CD4-positive, CD25-positive, alpha-beta regulatory T cell (primary cell): ENCODE results near the gene OTUB1. TPM values are rescaled to one million over a fixed set of nuclear protein-coding genes. Genes with fewer than 3 reads are reported as not detected.

ENCODE experiments used
- ATAC-seq, 2 donors: fragments of 150-1000 bp; cut with Tn5 transposase; one replicate each; pipeline ENCODE4 v1.10.0; 2021; ENCODE audit warnings: low read depth in 2 of 2, moderate number of reproducible peaks in 2 of 2, moderate library complexity in 1 of 2
- DNase-seq, 3 donors: peaks; one replicate each; pipeline versions ENCODE4 v3.0.0 to v3.0.0-alpha.2; 2012 to 2022; ENCODE audit warnings: mixed read lengths in 1 of 3
- H3K27ac ChIP-seq: one replicate; pipeline ENCODE4 v1.7.0; 2013; ENCODE audit warnings: mild to moderate bottlenecking, low read length; ENCODE audit not compliant: insufficient read depth, poor library complexity, severe bottlenecking
- H3K27me3 ChIP-seq: one replicate; pipeline ENCODE4 v1.7.0; 2013; ENCODE audit warnings: low read length; ENCODE audit not compliant: control insufficient read depth, insufficient read depth
- H3K36me3 ChIP-seq: one replicate; pipeline ENCODE4 v1.7.0; 2013; ENCODE audit warnings: mild to moderate bottlenecking, low read length, moderate library complexity; ENCODE audit not compliant: control insufficient read depth, insufficient read depth
- H3K4me1 ChIP-seq: 2 replicates; pipeline ENCODE4 v1.7.0; 2013; ENCODE audit warnings: mild to moderate bottlenecking, low read length; ENCODE audit not compliant: insufficient read depth, control insufficient read depth, poor library complexity, severe bottlenecking
- H3K4me3 ChIP-seq: one replicate; pipeline ENCODE4 v1.7.0; 2013; ENCODE audit warnings: low read depth, mild to moderate bottlenecking, low read length, moderate library complexity
- H3K9me3 ChIP-seq, 2 experiments: 1 replicate in 1 of 2; 2 replicates in 1 of 2; pipeline ENCODE4 v1.7.0; 2013; ENCODE audit warnings: low read length in 2 of 2, mild to moderate bottlenecking in 1 of 2, moderate library complexity in 1 of 2; ENCODE audit not compliant: control insufficient read depth in 2 of 2
- H3K27ac Mint-ChIP-seq, 3 donors: one replicate each; pipeline ENCODE4 v1.8.0; 2020 to 2022; ENCODE audit warnings: mild to moderate bottlenecking in 3 of 3, mixed read lengths in 3 of 3, moderate library complexity in 2 of 3
- H3K27me3 Mint-ChIP-seq: one replicate; pipeline ENCODE4 v1.8.0; 2022; ENCODE audit warnings: mild to moderate bottlenecking, mixed read lengths
- H3K36me3 Mint-ChIP-seq: one replicate; pipeline ENCODE4 v1.8.0; 2020; ENCODE audit warnings: mixed read lengths
- H3K4me1 Mint-ChIP-seq, 4 donors: one replicate each; pipeline ENCODE4 v1.8.0; 2020 to 2022; ENCODE audit warnings: mixed read lengths in 4 of 4, mild to moderate bottlenecking in 1 of 4
- H3K4me3 Mint-ChIP-seq, 4 donors: one replicate each; pipeline ENCODE4 v1.8.0; 2020 to 2022; ENCODE audit warnings: mild to moderate bottlenecking in 4 of 4, mixed read lengths in 4 of 4, moderate library complexity in 3 of 4
- H3K9me3 Mint-ChIP-seq, 7 donors: one replicate each; pipeline ENCODE4 v1.8.0; 2020 to 2022; ENCODE audit warnings: mixed read lengths in 7 of 7, mild to moderate bottlenecking in 3 of 7, moderate library complexity in 2 of 7
- polyA plus RNA-seq, 4 donors: library from polyadenylated mRNA; unstranded; fragments of 300-500 nt; fragmentation: Illumina TruSeq; gene quantifications; one replicate each; pipeline ENCODE4 v1.2.3, GENCODE V29; 2021
- total RNA-seq: library from RNA; stranded (reverse); gene quantifications from one replicate; pipeline ENCODE4 v1.2.3, GENCODE V29; 2022

Gene OTUB1, protein sequence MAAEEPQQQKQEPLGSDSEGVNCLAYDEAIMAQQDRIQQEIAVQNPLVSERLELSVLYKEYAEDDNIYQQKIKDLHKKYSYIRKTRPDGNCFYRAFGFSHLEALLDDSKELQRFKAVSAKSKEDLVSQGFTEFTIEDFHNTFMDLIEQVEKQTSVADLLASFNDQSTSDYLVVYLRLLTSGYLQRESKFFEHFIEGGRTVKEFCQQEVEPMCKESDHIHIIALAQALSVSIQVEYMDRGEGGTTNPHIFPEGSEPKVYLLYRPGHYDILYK
- 78.6 TPM for total RNA-seq
- 100 to 1,000 TPM; 156 to 216 (median 166) TPM for polyA plus RNA-seq

DNA sequence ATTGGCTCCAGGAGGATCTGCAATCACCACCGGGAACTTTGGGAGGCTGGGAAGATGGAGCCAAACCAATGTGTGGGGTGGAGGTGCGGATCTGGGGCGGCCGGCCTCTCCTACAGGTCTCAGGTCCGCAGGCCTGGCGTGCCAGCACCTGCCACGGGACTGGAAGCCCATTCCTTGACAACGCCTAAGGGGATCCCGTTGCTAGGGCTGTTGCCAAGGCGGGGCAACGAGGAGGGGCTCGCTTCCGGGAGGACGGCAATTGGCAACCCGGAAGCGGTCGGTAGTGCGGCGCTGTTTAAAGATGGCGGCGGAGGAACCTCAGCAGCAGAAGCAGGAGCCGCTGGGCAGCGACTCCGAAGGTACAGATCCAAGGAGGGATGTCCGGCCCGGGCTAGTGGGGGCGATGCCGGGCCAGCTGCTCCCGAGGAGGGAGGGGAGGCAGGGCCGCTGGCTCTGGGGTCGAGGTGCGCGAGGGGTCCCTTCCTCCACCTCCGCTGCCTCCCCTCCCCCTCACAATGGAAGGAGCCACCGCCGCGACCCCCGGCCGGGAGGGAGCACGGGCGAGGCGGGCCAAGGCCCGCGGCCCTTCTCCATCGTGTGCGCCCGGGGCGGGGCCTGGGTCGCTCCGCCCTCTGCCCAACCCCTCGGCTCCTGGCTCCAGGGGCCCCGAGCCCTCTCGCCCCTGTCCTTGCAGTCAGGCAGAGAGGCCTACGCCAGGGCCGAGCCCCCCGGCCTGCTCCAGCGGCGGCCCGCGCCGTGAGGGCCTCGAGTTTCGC is at the start of gene OTUB1:
TSS of gene OTUB1 (plus strand) at position 283 of the 776 bp plus-strand sequence. CDS start at position 302, 19 bp downstream.
- H3K36me3 ChIP-seq, result peaks cover 26% of the 10 kb centered on the region
- H3K9me3 Mint-ChIP-seq, result no peaks in the 10 kb centered on the region
- H3K27ac ChIP-seq, result peak within 1 kb of the TSS; percentile 93
- peak within 1 kb of the TSS; percentile 98 to 99 (median 98) for H3K4me3 Mint-ChIP-seq
- ATAC-seq, result peak; percentile 89 to 92
- H3K4me3 ChIP-seq, result peak within 1 kb of the TSS; percentile 79
- peaks cover 5 to 39% (median 25%) of the 10 kb centered on the region in 4 donors for H3K4me1 Mint-ChIP-seq
- peak; percentile 84 to 93 (median 88) for DNase-seq
- no peaks in the 10 kb centered on the region for H3K36me3 Mint-ChIP-seq
- H3K4me1 ChIP-seq, result peaks cover 31% of the 10 kb centered on the region
- no peaks in the 10 kb centered on the region for H3K9me3 ChIP-seq
- peaks cover 4% of the 10 kb centered on the region for H3K27me3 Mint-ChIP-seq
- H3K27ac Mint-ChIP-seq, result peak within 1 kb of the TSS; percentile 97 to 99 (median 99)
- no peaks in the 10 kb centered on the region for H3K27me3 ChIP-seq

DNA sequence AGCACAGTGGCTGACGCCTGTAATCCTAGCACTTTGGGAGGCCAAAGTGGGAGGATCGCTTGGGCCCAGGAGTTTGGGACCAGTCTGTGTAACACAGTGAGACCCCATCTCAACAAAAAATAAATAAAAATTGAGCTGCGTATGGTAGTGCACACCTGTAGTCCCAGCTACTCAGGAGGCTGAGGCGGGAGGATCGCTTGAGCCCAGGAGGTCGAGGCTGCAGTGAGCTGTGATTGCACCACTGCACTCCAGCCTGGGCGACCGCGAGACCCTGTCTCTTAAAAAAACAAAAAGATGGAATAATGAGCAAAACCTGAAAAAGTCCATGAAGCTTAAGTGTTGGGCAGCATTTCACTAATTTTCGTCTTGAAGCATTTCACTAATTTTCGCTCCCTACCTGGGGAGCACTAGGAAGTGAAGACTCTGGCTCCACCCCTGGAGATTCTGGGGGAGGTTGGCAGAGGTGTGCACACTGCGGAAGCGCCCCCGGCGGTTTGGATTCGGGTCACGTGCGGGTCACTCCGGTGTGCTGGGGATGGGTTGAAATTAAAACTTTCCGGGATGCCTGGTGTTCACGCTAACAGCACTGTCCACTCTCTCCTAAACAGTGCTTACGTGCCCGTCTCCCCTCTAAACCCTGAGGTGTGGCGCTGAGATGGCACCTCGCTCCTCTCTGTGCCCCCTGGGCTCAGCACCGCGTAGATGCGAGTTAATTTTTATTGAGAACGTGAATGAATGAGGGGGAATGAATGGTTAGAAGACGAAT is 48.3 kb upstream of the OTUB1 start:
- no peaks in the 10 kb centered on the region for H3K27me3 ChIP-seq
- no peaks in the 10 kb centered on the region for H3K36me3 Mint-ChIP-seq
- peaks cover 9% of the 10 kb centered on the region for H3K27me3 Mint-ChIP-seq
- H3K9me3 Mint-ChIP-seq, result no peaks in the 10 kb centered on the region
- DNase-seq (peak in 1 of 3 donors; percentile 47), ATAC-seq (peak; percentile 1 to 6)
- peak overlapping the region; percentile 87 to 94 (median 90) for H3K4me3 Mint-ChIP-seq
- H3K4me1 ChIP-seq, result peaks cover 19% of the 10 kb centered on the region
- H3K27ac ChIP-seq, result peak overlapping the region; percentile 67
- peak overlapping the region in 2 of 3 donors; percentile 69 to 95 for H3K27ac Mint-ChIP-seq
- peaks cover 5 to 23% (median 16%) of the 10 kb centered on the region in 4 donors for H3K4me1 Mint-ChIP-seq
- no peaks in the 10 kb centered on the region for H3K36me3 ChIP-seq
- H3K4me3 ChIP-seq, result peak overlapping the region; percentile 87
- no peaks in the 10 kb centered on the region for H3K9me3 ChIP-seq

DNA sequence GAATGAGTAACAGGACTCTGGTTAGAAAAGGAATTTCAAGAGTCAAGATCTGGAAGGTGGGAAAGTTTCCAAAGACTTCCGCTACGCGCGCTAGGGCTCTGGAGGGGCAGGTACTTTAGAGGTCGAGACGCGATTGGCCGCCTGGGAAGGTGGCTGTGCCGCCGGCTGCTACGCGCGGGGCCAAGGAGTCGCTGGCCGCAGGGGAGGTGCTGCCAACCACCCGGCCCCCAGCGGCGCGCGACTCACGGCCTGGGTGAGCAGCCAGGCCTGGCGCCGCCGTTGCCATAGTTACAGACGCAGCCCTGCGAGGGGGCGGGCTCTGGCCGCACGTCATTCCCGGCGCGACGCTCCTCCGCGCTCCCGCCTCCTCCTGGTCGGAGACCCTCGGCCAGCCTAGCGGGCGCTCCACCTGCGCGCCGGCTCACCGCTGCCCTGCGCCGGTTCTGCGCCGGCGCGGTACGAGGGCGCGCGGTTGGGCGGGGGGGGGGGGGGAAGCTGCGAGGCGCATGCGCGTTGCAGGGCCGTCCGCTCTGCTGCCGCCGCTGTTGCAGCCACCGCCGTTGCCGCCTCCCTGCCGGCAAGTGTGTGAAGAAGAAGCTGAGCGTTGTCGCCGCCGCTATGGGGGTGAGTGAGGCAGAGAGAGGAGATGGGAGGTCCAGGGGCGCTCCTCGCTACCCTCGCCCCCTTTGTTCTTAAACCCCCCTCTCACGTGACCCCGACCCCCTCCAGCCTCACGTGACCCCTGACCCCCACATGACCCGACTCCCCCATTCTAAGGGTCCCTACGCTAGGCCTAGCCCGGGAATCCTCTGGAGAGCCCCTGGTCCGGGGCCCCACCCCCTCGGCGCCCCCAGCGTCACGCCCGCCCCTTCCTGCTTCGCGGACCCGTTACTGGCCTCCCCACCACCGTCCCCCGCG is 47.5 kb upstream of the OTUB1 start, which contains the start of gene NAA40:
TSS of gene NAA40 (plus strand) at position 524 of the 918 bp plus-strand sequence. CDS start at position 619, 95 bp downstream.
- H3K27me3 ChIP-seq, result no peaks in the 10 kb centered on the region
- H3K27me3 Mint-ChIP-seq, result peaks cover 9% of the 10 kb centered on the region
- no peaks in the 10 kb centered on the region for H3K9me3 ChIP-seq
- peak within 1 kb of the TSS; percentile 67 for H3K27ac ChIP-seq
- H3K4me3 ChIP-seq, result peak within 1 kb of the TSS; percentile 87
- H3K36me3 ChIP-seq, result no peaks in the 10 kb centered on the region
- peak; percentile 89 to 96 (median 91) for DNase-seq
- peaks cover 19% of the 10 kb centered on the region for H3K4me1 ChIP-seq
- no peaks in the 10 kb centered on the region for H3K36me3 Mint-ChIP-seq
- peak within 1 kb of the TSS; percentile 89 to 94 (median 92) for H3K4me3 Mint-ChIP-seq
- ATAC-seq, result peak; percentile 91 to 92
- H3K4me1 Mint-ChIP-seq, result peaks cover 5 to 23% (median 16%) of the 10 kb centered on the region in 4 donors
- H3K9me3 Mint-ChIP-seq, result no peaks in the 10 kb centered on the region
- H3K27ac Mint-ChIP-seq, result peak within 1 kb of the TSS; percentile 88 to 96 (median 95)

DNA sequence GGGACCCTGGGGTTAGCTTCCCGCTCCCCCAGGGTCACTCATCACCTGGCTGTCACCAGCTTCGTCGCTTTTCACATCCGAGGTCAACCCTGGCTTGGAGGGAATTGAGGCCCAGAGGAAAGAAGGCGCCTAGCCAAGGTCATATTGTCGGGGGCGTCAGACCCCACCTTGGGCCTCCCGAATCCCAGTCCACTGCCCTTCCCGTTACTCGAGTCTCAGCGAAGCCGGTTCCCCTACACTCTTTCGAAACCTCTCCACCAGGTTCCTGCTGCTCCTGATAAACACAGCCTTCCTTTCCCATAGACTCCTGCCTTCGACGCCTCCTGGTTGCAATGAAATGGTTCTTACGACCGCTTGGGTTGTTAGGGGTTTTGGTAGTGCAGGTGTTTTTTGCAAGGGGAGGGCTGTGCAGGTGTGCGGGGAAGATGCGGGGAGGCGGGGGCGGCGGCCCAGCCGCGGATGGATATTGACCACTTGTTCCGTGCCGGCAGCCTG is 46.8 kb upstream of the OTUB1 start:
- ATAC-seq (no peak), DNase-seq (no peak)
- H3K36me3 ChIP-seq, result no peaks in the 10 kb centered on the region
- H3K9me3 ChIP-seq, result no peaks in the 10 kb centered on the region
- H3K36me3 Mint-ChIP-seq, result no peaks in the 10 kb centered on the region
- H3K4me3 ChIP-seq, result peak overlapping the region; percentile 81
- peak overlapping the region; percentile 88 to 96 (median 90) for H3K27ac Mint-ChIP-seq
- peak overlapping the region; percentile 89 to 94 (median 92) for H3K4me3 Mint-ChIP-seq
- H3K27ac ChIP-seq, result peak overlapping the region; percentile 55
- H3K4me1 Mint-ChIP-seq, result peaks cover 5 to 29% (median 20%) of the 10 kb centered on the region in 4 donors
- no peaks in the 10 kb centered on the region for H3K9me3 Mint-ChIP-seq
- no peaks in the 10 kb centered on the region for H3K27me3 ChIP-seq
- H3K27me3 Mint-ChIP-seq, result peaks cover 9% of the 10 kb centered on the region
- H3K4me1 ChIP-seq, result peaks cover 19% of the 10 kb centered on the region

DNA sequence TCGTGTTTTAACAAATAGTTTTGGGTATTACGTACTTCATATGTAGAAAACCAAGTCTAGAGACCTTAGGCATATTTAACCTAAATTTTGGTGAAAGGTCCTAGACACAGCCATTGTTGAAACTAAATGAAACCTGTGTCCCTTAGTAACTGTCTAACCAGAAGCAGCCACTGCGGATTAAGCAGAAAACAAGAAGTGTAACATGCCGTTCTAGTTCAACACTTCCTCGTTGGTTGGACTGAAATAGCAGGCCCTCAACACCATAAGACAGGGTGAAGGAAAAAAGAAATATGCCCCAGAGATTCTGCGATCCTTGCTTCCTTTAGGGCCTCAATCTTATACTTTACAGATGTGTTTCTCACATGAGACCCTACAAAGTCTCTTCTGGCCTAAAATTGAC is 45.5 kb upstream of the OTUB1 start:
- Mint-ChIP-seq H3K27me3 (peaks cover 9% of the 10 kb centered on the region), H3K4me3 (peak overlapping the region; percentile 68 to 92 (median 90)), H3K4me1 (peaks cover 5 to 32% (median 20%) of the 10 kb centered on the region in 4 donors), H3K27ac (peak overlapping the region in 1 of 3 donors; percentile 88), H3K9me3 (no peaks in the 10 kb centered on the region), H3K36me3 (no peaks in the 10 kb centered on the region)
- H3K9me3 ChIP-seq, result no peaks in the 10 kb centered on the region
- H3K27me3 ChIP-seq, result no peaks in the 10 kb centered on the region
- H3K27ac ChIP-seq, result no peak overlapping the region
- ATAC-seq (no peak), DNase-seq (no peak)
- H3K4me3 ChIP-seq, result no peak overlapping the region
- H3K36me3 ChIP-seq, result no peaks in the 10 kb centered on the region
- H3K4me1 ChIP-seq, result peaks cover 19% of the 10 kb centered on the region

DNA sequence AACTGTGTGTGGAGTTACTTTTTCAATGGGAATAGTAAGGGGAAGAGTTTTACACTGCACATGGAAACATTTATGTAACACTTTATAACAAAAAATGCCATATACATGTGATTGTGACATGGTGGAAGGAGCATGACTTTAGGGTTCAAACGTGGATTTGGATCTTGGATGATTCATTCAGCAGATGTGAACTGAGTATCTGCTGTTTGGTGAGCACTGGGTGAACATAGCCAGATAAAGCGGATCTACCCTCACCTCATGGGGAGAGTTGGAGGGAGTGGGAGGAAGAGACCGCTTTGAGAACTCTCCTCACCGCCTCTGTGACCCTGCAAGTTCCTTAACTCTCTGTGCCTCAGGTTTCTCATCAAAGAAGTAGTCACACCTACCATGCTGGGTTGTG is 44.3 kb upstream of the OTUB1 start:
- Histone ChIP-seq H3K36me3 (no peaks in the 10 kb centered on the region), H3K27ac (no peak overlapping the region), H3K4me3 (no peak overlapping the region), H3K27me3 (no peaks in the 10 kb centered on the region), H3K4me1 (peaks cover 19% of the 10 kb centered on the region), H3K9me3 (no peaks in the 10 kb centered on the region)
- Mint-ChIP-seq H3K4me1 (peaks cover 5 to 32% (median 20%) of the 10 kb centered on the region in 4 donors), H3K9me3 (no peaks in the 10 kb centered on the region), H3K36me3 (no peaks in the 10 kb centered on the region), H3K4me3 (peak overlapping the region in 2 of 4 donors; percentile 1 to 58), H3K27ac (peak overlapping the region in 1 of 3 donors; percentile 59), H3K27me3 (peaks cover 9% of the 10 kb centered on the region)
- DNase-seq, result no peak
- ATAC-seq, result no peak
